22Rv1 (cell line): ENCODE results near the gene CRMP1.

Source experiments
- ZFX ChIP-seq: fragments of 450-650 bp; IDR thresholded peaks from 2 replicates; pipeline ENCODE4 v1.6.1; 2017; ENCODE audit warnings: antibody characterized with exemption, borderline replicate concordance
- TF ChIP-seq, protein P1 (sequence below): fragments of 450-650 bp; IDR thresholded peaks from 2 replicates; pipeline ENCODE4 v1.5.1; 2017; ENCODE audit warnings: mild to moderate bottlenecking

GRCh38 chr4:5773271-5773555 is 119.7 kb downstream of the CRMP1 start:
- TF ChIP-seq, protein P1, sequence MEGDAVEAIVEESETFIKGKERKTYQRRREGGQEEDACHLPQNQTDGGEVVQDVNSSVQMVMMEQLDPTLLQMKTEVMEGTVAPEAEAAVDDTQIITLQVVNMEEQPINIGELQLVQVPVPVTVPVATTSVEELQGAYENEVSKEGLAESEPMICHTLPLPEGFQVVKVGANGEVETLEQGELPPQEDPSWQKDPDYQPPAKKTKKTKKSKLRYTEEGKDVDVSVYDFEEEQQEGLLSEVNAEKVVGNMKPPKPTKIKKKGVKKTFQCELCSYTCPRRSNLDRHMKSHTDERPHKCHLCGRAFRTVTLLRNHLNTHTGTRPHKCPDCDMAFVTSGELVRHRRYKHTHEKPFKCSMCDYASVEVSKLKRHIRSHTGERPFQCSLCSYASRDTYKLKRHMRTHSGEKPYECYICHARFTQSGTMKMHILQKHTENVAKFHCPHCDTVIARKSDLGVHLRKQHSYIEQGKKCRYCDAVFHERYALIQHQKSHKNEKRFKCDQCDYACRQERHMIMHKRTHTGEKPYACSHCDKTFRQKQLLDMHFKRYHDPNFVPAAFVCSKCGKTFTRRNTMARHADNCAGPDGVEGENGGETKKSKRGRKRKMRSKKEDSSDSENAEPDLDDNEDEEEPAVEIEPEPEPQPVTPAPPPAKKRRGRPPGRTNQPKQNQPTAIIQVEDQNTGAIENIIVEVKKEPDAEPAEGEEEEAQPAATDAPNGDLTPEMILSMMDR = no peak
- no peak for TF ChIP-seq ZFX
